SK-N-SH (cell line): ENCODE data around the gene SC5D. TPM values are rescaled to one million over a fixed set of nuclear protein-coding genes. Genes with fewer than 3 reads are reported as not detected.

Experiments
- CTCF ChIA-PET: fragments of 300-600, 350-600 bp; formaldehyde crosslinking; extraction: SDS; loops from one replicate; lab custom pipeline; 2021; lab: Yijun Ruan, JAX
- POLR2A ChIA-PET: fragments of 350-600 bp; sonication (Branson Sonifier 250); formaldehyde crosslinking; extraction: SDS; loops from one replicate; lab custom pipeline; 2020; ENCODE audit warnings: antibody characterized with exemption, inconsistent platforms; lab: Yijun Ruan, JAX
- DNase-seq: peaks from one replicate; pipeline ENCODE4 v3.0.0; 2012
- H2AFZ ChIP-seq: fragments of 200-600 bp; sonication (generic); 2 replicates; pipeline ENCODE4 v1.8.1; 2016; ENCODE audit warnings: antibody characterized with exemption, mild to moderate bottlenecking, low read depth
- H3F3A ChIP-seq: fragments of 200-600 bp; sonication (generic); replicated peaks from 2 replicates; pipeline ENCODE3; 2016; ENCODE audit warnings: antibody characterized with exemption, mild to moderate bottlenecking; ENCODE audit not compliant: insufficient read depth
- H3K27ac ChIP-seq, 2 experiments: fragments of 200-500 bp in 1 of 2; fragments of 200-600 bp in 1 of 2; sonication (Bioruptor generic) in 1 of 2; sonication (generic), shearing (Covaris generic) in 1 of 2; 2 replicates each; pipeline versions ENCODE4 v1.5.1 to v1.6.1; 2014 to 2016; ENCODE audit warnings: low read depth in 2 of 2, inconsistent platforms in 1 of 2, low read length in 1 of 2, mild to moderate bottlenecking in 1 of 2, mixed read lengths in 1 of 2
- H3K27me3 ChIP-seq: fragments of 200-600 bp; sonication (generic), shearing (Covaris generic); 2 replicates; pipeline ENCODE4 v1.6.1; 2016; ENCODE audit warnings: mixed run types; ENCODE audit not compliant: insufficient read depth
- H3K36me3 ChIP-seq, 2 experiments: fragments of 200-500 bp in 1 of 2; fragments of 200-600 bp in 1 of 2; sonication (Bioruptor generic) in 1 of 2; sonication (generic) in 1 of 2; replicated peaks in 1 of 2; 2 replicates each; pipeline versions ENCODE3 to v1.5.1; 2014 to 2016; ENCODE audit warnings: low read length in 1 of 2, mild to moderate bottlenecking in 1 of 2; ENCODE audit not compliant: insufficient read depth in 2 of 2, control insufficient read depth in 1 of 2
- H3K4me1 ChIP-seq, 2 experiments: fragments of 200-500 bp in 1 of 2; fragments of 200-600 bp in 1 of 2; sonication (Bioruptor generic) in 1 of 2; sonication (generic), shearing (Covaris generic) in 1 of 2; 2 replicates each; pipeline versions ENCODE4 v1.5.1 to v1.6.1; 2014 to 2016; ENCODE audit warnings: low read depth in 1 of 2, low read length in 1 of 2, mixed run types in 1 of 2; ENCODE audit not compliant: insufficient read depth in 2 of 2, control insufficient read depth in 1 of 2
- H3K4me2 ChIP-seq: fragments of 200-600 bp; sonication (generic), shearing (Covaris generic); 2 replicates; pipeline ENCODE4 v1.6.1; 2017; ENCODE audit warnings: mixed run types
- H3K4me3 ChIP-seq, 2 experiments: fragments of 200-500 bp in 1 of 2; fragments of 200-600 bp in 1 of 2; sonication (Bioruptor generic) in 1 of 2; sonication (generic), shearing (Covaris generic) in 1 of 2; 2 replicates each; pipeline versions ENCODE4 v1.5.1 to v1.8.1; 2014 to 2016; ENCODE audit warnings: low read depth in 2 of 2, inconsistent platforms in 1 of 2, low read length in 1 of 2, mild to moderate bottlenecking in 1 of 2, mixed read lengths in 1 of 2, moderate library complexity in 1 of 2
- H3K79me2 ChIP-seq: fragments of 200-600 bp; sonication (generic); 2 replicates; pipeline ENCODE4 v1.8.1; 2017; ENCODE audit warnings: mild to moderate bottlenecking; ENCODE audit not compliant: insufficient read depth
- H3K9ac ChIP-seq: fragments of 200-600 bp; sonication (generic); 2 replicates; pipeline ENCODE4 v1.6.1; 2017; ENCODE audit warnings: mixed run types
- H3K9me2 ChIP-seq: fragments of 200-600 bp; sonication (generic); 2 replicates; pipeline ENCODE4 v1.6.1; 2017; ENCODE audit warnings: mixed run types
- H3K9me3 ChIP-seq: fragments of 200-600 bp; sonication (generic); 2 replicates; pipeline ENCODE4 v1.6.1; 2017; ENCODE audit warnings: mixed run types, mild to moderate bottlenecking, moderate library complexity
- H4K20me1 ChIP-seq: fragments of 200-600 bp; sonication (generic); 2 replicates; pipeline ENCODE4 v1.6.1; 2017; ENCODE audit warnings: mild to moderate bottlenecking, mixed run types; ENCODE audit not compliant: insufficient read depth
- EP300 ChIP-seq, 2 experiments: IDR thresholded peaks; 2 replicates each; pipeline versions ENCODE4 v1.4.0 to v1.6.1; 2012; ENCODE audit warnings: borderline replicate concordance in 1 of 2, low read depth in 1 of 2, low read length in 1 of 2
- EZH2phosphoT487 ChIP-seq: fragments of 200-600 bp; sonication (generic); IDR thresholded peaks from 2 replicates; pipeline ENCODE4 v1.6.1; 2017; ENCODE audit warnings: low read depth, mixed run types, mild to moderate bottlenecking, antibody characterized with exemption, moderate library complexity, borderline replicate concordance
- FOSL2 ChIP-seq: IDR thresholded peaks from 2 replicates; pipeline ENCODE4 v1.4.0; 2012; ENCODE audit warnings: low read depth, mild to moderate bottlenecking, moderate library complexity, borderline replicate concordance
- FOXM1 ChIP-seq: IDR thresholded peaks from 2 replicates; pipeline ENCODE4 v1.4.0; 2012; ENCODE audit warnings: low read depth, mild to moderate bottlenecking
- GATA2 ChIP-seq: sonication (generic); formaldehyde crosslinking; IDR thresholded peaks from 2 replicates; pipeline ENCODE4 v1.5.0; 2020; ENCODE audit warnings: mild to moderate bottlenecking, missing genetic modification reagents
- MAX ChIP-seq: IDR thresholded peaks from 2 replicates; pipeline ENCODE4 v1.4.0; 2012; ENCODE audit warnings: low read depth
- NFIC ChIP-seq: IDR thresholded peaks from 2 replicates; pipeline ENCODE4 v1.4.0; 2012; ENCODE audit warnings: borderline replicate concordance
- PBX3 ChIP-seq: IDR thresholded peaks from 2 replicates; pipeline ENCODE4; 2012
- POLR2AphosphoS5 ChIP-seq: IDR thresholded peaks from 2 replicates; pipeline ENCODE4 v1.6.1; 2012; ENCODE audit warnings: low read depth, low read length
- RAD21 ChIP-seq: IDR thresholded peaks from 2 replicates; pipeline ENCODE4 v1.6.1; 2012; ENCODE audit warnings: mild to moderate bottlenecking, low read length
- RCOR1 ChIP-seq: fragments of 150-350 bp; IDR thresholded peaks from 2 replicates; pipeline ENCODE4 v1.6.1; 2017; ENCODE audit warnings: antibody characterized with exemption, low read length
- RFX5 ChIP-seq: IDR thresholded peaks from 2 replicates; pipeline ENCODE4 v1.6.1; 2012; ENCODE audit warnings: mild to moderate bottlenecking, improper control_type of control experiment, low read length
- USF1 ChIP-seq: IDR thresholded peaks from 2 replicates; pipeline ENCODE4 v1.4.0; 2012; ENCODE audit warnings: low read depth, borderline replicate concordance
- USF2 ChIP-seq: fragments of 150-350 bp; IDR thresholded peaks from 2 replicates; pipeline ENCODE4 v1.6.1; 2017; ENCODE audit warnings: antibody characterized with exemption, low read length, low read depth, borderline replicate concordance
- WGBS: methylation state at CpG from one replicate; pipeline ENCODE4 v1.1.6; 2017; ENCODE audit warnings: low lambda C conversion rate; 5-methylcytosine and 5-hydroxymethylcytosine counted together
- polyA plus RNA-seq, 3 experiments: library from polyadenylated mRNA; depleted of rRNA; stranded (reverse); fragments of >200 nt; gene quantifications; 2 replicates each; pipeline ENCODE4 v1.2.3, GENCODE V29; 2012

Gene SC5D
- polyA plus RNA-seq, 1 of the 3 experiments (the other 2 are of a cell fraction), result 8.9 TPM

GRCh38 chr11:121299417-121299816 is 6.8 kb downstream of the SC5D start:
- no peaks in the 10 kb centered on the region for H3K9me3 ChIP-seq
- no peaks in the 10 kb centered on the region; a peak in 1 of 4 replicates for H3K4me1 ChIP-seq
- ChIA-PET POLR2A (no interaction called here), CTCF (interaction anchor here (0.6 to 1.6 kb wide), 3 partner anchors 20 to 1316 kb away, joined by 3 to 4 read pairs (median 3); no protein-coding TSS in a partner anchor)
- H3K4me3 ChIP-seq, result no peak overlapping the region
- no peak overlapping the region for H2AFZ ChIP-seq
- no peak for DNase-seq
- no peaks in the 10 kb centered on the region for H3F3A ChIP-seq
- H3K27ac ChIP-seq, result no peak overlapping the region
- H3K36me3 ChIP-seq, result peaks cover 4 to 15% of the 10 kb centered on the region in 2 experiments
- no peak overlapping the region for H3K9ac ChIP-seq
- H3K79me2 ChIP-seq, result peaks cover 34% of the 10 kb centered on the region
- H3K9me2 ChIP-seq, result no peaks in the 10 kb centered on the region
- H4K20me1 ChIP-seq, result no peaks in the 10 kb centered on the region; the same call in 1 of the 2 replicates
- H3K27me3 ChIP-seq, result no peaks in the 10 kb centered on the region
- TF ChIP-seq MAX, result no peak
- no peak for TF ChIP-seq FOXM1
- TF ChIP-seq FOSL2, result no peak
- TF ChIP-seq USF1, result no peak
- TF ChIP-seq USF2, result no peak
- no peak for TF ChIP-seq NFIC
- no peak for TF ChIP-seq GATA2 (CRISPR knock-in tag)
- no peak for TF ChIP-seq RAD21
- TF ChIP-seq EP300 (IDR thresholded peaks at IDR 0.05; ENCODE audit: borderline replicate concordance in 1 of 2, low read depth in 1 of 2, low read length in 1 of 2), result no peak
- no peak for TF ChIP-seq PBX3
- TF ChIP-seq POLR2AphosphoS5, result no peak
- TF ChIP-seq EZH2phosphoT487, result no peak
- H3K4me2 ChIP-seq, result no peak overlapping the region

- no peaks in the 10 kb centered on the region; the same call in 1 of the 2 replicates for H4K20me1 ChIP-seq
These were observed 7.9 kb downstream of the SC5D start for GRCh38 chr11:121300313-121300971.

More at GRCh38 chr11:121300313-121300971, 7.9 kb downstream of the SC5D start:
- H3K9me3 ChIP-seq, result no peaks in the 10 kb centered on the region
- H3K4me1 ChIP-seq, result no peaks in the 10 kb centered on the region
- H3K36me3 ChIP-seq, result peaks cover 4 to 22% of the 10 kb centered on the region in 2 experiments
- no peak overlapping the region for H2AFZ ChIP-seq
- H3K9ac ChIP-seq, result no peak overlapping the region
- no peak overlapping the region for H3K4me3 ChIP-seq
- H3K4me2 ChIP-seq, result no peak overlapping the region
- POLR2A ChIA-PET, result interaction anchor here (1.0 kb wide), 1 partner anchor 8 kb away, joined by 3 read pairs; the partner anchor contains the start of gene SC5D
- 92% methylated on average over 2 of the region's 2 CpGs for WGBS
- TF ChIP-seq FOXM1 (no peak), RFX5 (no peak), FOSL2 (no peak), RAD21 (no peak), RCOR1 (no peak)
- DNase-seq, result no peak
- no peak overlapping the region for H3K27ac ChIP-seq
- peaks cover 25% of the 10 kb centered on the region for H3K79me2 ChIP-seq
- no peaks in the 10 kb centered on the region for H3K9me2 ChIP-seq
- CTCF ChIA-PET, result interaction anchor here (0.6 to 1.6 kb wide), 3 partner anchors 19 to 1315 kb away, joined by 3 to 4 read pairs (median 3); no protein-coding TSS in a partner anchor
- no peaks in the 10 kb centered on the region for H3F3A ChIP-seq
- H3K27me3 ChIP-seq, result no peaks in the 10 kb centered on the region
